ENCODE data around the gene RIGI. TPM values are rescaled to one million over a fixed set of nuclear protein-coding genes. Genes with fewer than 3 reads are reported as not detected.
A peak's percentile ranks its signal among the peaks of the same experiment; 100 is the strongest.

The RIGI gene
- total and polyA plus RNA-seq, 9 of the 15 experiments (the other 6 are each of a cell fraction or from before 2014, with no cell fraction given), result 0.27 to 1.1 (median 0.54) TPM

DNA sequence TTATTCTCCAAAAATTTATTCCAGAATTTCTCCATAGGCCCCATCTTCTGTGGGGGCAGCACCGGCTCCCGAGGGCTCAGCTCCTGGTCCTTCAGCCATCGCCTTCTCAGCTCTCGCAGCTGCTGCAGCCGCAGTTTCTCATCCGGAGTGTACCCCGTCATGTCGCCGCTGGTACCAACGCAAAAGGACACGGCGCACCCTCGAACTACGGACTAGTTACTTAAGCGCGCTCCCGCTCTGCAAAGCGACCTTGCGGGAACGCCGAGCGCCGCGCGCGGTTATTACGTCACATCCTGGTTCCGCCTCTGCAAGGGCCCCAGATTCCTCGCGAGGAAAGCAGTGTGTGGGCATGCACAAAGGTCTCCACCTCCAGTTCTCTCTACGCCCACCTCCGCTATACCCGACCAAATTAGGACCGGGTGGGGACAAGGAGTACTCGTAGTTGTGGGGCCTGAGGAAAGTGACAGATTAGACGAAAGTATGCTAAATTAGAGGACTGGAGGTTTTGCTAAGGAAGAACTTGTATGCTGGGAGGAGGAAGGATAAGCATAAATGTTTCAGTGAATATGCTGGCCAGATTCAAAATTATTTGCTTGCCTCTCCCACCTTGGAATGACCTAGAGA, 47.0 kb upstream of the RIGI start, which contains the start of gene NDUFB6 (continued):
- TF ChIP-seq JUN (IDR thresholded peaks at IDR 0.05; ENCODE audit: borderline replicate concordance, low read depth, low read length) (no peak), JUN (CRISPR knock-in tag; IDR thresholded peaks at IDR 0.05; ENCODE audit: borderline replicate concordance) (no peak), CHD4 (IDR thresholded peaks at IDR 0.05; ENCODE audit: insufficient read depth, insufficient replicate concordance, low read depth, low read length, poor library complexity, severe bottlenecking) (no peak), PHB2 (IDR thresholded peaks at IDR 0.05; ENCODE audit: low read depth) (no peak), ZNF316 (IDR thresholded peaks at IDR 0.05) (no peak), ZKSCAN1 (IDR thresholded peaks at IDR 0.05; ENCODE audit: low read depth, low read length) (0 out of 2 replicates have a peak, but pooled peaks have one; percentile 26), HMG20B (CRISPR knock-in tag; IDR thresholded peaks at IDR 0.05) (no peak), FOS (IDR thresholded peaks at IDR 0.05; ENCODE audit: extremely low read depth, insufficient read length) (no peak), MAFG (tag; conservative IDR thresholded peaks at IDR 0.05) (no peak), MEF2D (tag; conservative IDR thresholded peaks at IDR 0.05; ENCODE audit: low read depth) (no peak), RBBP5 (IDR thresholded peaks at IDR 0.05; ENCODE audit: borderline replicate concordance, insufficient read depth, low read length, poor library complexity, severe bottlenecking) (peak; percentile 85), TAF1 (IDR thresholded peaks at IDR 0.05; ENCODE audit: control insufficient read depth, extremely low read depth, insufficient read depth, low read length, severe bottlenecking) (peak; percentile 60), ZNF274 (IDR thresholded peaks at IDR 0.05; ENCODE audit: borderline replicate concordance, low read depth, low read length) (no peak), ILF3 (IDR thresholded peaks at IDR 0.05; ENCODE audit: borderline replicate concordance) (no peak), ZFP30 (CRISPR knock-in tag; IDR thresholded peaks at IDR 0.05; ENCODE audit: borderline replicate concordance) (no peak)
- TF ChIP-seq, protein P1, sequence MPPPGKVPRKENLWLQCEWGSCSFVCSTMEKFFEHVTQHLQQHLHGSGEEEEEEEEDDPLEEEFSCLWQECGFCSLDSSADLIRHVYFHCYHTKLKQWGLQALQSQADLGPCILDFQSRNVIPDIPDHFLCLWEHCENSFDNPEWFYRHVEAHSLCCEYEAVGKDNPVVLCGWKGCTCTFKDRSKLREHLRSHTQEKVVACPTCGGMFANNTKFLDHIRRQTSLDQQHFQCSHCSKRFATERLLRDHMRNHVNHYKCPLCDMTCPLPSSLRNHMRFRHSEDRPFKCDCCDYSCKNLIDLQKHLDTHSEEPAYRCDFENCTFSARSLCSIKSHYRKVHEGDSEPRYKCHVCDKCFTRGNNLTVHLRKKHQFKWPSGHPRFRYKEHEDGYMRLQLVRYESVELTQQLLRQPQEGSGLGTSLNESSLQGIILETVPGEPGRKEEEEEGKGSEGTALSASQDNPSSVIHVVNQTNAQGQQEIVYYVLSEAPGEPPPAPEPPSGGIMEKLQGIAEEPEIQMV (tag; conservative IDR thresholded peaks at IDR 0.05; ENCODE audit: low read depth), result no peak
- TF ChIP-seq, protein P2, sequence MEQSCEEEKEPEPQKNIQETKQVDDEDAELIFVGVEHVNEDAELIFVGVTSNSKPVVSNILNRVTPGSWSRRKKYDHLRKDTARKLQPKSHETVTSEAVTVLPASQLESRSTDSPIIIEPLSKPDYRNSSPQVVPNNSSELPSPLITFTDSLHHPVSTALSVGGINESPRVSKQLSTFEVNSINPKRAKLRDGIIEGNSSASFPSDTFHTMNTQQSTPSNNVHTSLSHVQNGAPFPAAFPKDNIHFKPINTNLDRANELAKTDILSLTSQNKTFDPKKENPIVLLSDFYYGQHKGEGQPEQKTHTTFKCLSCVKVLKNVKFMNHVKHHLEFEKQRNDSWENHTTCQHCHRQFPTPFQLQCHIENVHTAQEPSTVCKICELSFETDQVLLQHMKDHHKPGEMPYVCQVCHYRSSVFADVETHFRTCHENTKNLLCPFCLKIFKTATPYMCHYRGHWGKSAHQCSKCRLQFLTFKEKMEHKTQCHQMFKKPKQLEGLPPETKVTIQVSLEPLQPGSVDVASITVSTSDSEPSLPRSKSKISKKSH (CRISPR knock-in tag; IDR thresholded peaks at IDR 0.05), result no peak
- TF ChIP-seq, protein P3, sequence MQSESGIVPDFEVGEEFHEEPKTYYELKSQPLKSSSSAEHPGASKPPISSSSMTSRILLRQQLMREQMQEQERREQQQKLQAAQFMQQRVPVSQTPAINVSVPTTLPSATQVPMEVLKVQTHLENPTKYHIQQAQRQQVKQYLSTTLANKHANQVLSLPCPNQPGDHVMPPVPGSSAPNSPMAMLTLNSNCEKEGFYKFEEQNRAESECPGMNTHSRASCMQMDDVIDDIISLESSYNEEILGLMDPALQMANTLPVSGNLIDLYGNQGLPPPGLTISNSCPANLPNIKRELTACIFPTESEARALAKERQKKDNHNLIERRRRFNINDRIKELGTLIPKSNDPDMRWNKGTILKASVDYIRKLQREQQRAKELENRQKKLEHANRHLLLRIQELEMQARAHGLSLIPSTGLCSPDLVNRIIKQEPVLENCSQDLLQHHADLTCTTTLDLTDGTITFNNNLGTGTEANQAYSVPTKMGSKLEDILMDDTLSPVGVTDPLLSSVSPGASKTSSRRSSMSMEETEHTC (IDR thresholded peaks at IDR 0.05), result no peak
- TF ChIP-seq, protein P4, sequence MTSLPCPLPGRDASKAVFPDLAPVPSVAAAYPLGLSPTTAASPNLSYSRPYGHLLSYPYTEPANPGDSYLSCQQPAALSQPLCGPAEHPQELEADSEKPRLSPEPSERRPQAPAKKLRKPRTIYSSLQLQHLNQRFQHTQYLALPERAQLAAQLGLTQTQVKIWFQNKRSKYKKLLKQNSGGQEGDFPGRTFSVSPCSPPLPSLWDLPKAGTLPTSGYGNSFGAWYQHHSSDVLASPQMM (CRISPR knock-in tag; IDR thresholded peaks at IDR 0.05), result no peak
- TF ChIP-seq, protein P5, sequence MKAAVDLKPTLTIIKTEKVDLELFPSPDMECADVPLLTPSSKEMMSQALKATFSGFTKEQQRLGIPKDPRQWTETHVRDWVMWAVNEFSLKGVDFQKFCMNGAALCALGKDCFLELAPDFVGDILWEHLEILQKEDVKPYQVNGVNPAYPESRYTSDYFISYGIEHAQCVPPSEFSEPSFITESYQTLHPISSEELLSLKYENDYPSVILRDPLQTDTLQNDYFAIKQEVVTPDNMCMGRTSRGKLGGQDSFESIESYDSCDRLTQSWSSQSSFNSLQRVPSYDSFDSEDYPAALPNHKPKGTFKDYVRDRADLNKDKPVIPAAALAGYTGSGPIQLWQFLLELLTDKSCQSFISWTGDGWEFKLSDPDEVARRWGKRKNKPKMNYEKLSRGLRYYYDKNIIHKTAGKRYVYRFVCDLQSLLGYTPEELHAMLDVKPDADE (conservative IDR thresholded peaks at IDR 0.05; ENCODE audit: control insufficient read depth, low read depth, low read length), result no peak; the same call in 1 of the 2 replicates
